Neural crest cell (in vitro differentiated cells): ENCODE results near the gene SYNCRIP. TPM values are rescaled to one million over a fixed set of nuclear protein-coding genes. Genes with fewer than 3 reads are reported as not detected.

Experiments
- DNase-seq: peaks from one replicate; pipeline ENCODE4 v3.0.0; 2021; ENCODE audit warnings: low read depth, mixed read lengths, low spot score
- H3K27ac Mint-ChIP-seq: one replicate; pipeline ENCODE4 v1.8.0; 2021; ENCODE audit warnings: mild to moderate bottlenecking, mixed read lengths; ENCODE audit not compliant: unreplicated experiment
- H3K27me3 Mint-ChIP-seq: 2 replicates; pipeline ENCODE4 v1.8.0; 2021; ENCODE audit warnings: low read depth, mild to moderate bottlenecking, mixed read lengths
- H3K36me3 Mint-ChIP-seq: 2 replicates; pipeline ENCODE4 v1.8.0; 2021; ENCODE audit warnings: low read depth, mild to moderate bottlenecking, mixed read lengths
- H3K4me1 Mint-ChIP-seq: 2 replicates; pipeline ENCODE4 v1.8.0; 2021; ENCODE audit warnings: mixed read lengths
- H3K4me3 Mint-ChIP-seq: one replicate; pipeline ENCODE4 v1.8.0; 2021; ENCODE audit warnings: mild to moderate bottlenecking, mixed read lengths
- H3K9me3 Mint-ChIP-seq: 2 replicates; pipeline ENCODE4 v1.8.0; 2021; ENCODE audit warnings: mixed read lengths
- total RNA-seq: library from RNA; stranded (reverse); gene quantifications from 2 replicates; pipeline ENCODE4 v1.2.1, GENCODE V29; 2021
- TF ChIP-seq, protein P1 (sequence below): fragments of 200-600 bp; sonication (generic); conservative IDR thresholded peaks from 2 replicates; pipeline ENCODE4 v1.5.0; 2021; ENCODE audit warnings: antibody characterized with exemption, mild to moderate bottlenecking

Gene SYNCRIP
- total RNA-seq, 1 donor from 2014 or later = 146 TPM

DNA sequence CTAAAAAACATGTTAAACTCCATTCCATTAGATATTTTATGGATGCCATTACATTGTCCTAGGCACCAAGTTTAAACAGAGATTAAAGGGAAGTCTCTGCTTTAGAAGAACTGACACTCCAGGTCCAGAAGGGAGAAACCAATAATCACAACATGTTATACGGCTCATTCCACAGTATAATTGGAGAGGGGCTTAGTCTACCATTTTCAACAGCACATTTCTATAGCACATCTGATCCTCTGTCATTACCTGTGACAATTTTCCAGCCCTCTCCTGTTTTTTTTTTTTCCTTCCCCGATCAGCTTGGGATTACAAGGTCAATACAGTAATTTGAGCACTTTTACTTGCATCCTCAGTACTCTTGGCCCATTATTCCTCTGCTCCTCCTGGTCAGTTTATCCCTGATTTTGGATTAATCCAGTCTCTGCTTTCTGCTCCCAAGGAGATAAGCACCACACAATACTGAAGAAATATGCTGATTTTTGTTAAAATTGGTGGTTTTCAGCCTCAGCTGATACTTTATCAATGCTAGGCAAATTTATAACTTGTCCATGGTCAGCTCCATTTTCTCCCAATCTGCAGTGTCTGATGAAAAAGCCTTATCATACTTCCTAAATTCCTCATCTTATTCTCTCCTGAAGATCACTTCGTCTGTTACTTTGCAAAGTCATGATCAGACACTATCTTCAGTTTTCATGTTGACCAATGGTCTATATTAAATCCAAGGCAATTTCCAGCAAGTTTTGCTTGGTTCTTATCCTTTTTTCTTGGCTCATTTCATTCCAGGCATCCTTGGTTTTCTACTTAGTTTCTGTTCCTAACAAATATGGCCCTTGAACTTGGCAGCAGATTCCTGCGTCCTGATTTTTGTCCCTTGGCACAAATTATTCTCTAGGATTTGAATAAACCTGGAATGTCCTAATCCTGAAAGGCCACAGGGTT is 30.8 kb upstream of the SYNCRIP start:
- peak overlapping the region; percentile 36 for H3K4me3 Mint-ChIP-seq
- TF ChIP-seq, protein P1, sequence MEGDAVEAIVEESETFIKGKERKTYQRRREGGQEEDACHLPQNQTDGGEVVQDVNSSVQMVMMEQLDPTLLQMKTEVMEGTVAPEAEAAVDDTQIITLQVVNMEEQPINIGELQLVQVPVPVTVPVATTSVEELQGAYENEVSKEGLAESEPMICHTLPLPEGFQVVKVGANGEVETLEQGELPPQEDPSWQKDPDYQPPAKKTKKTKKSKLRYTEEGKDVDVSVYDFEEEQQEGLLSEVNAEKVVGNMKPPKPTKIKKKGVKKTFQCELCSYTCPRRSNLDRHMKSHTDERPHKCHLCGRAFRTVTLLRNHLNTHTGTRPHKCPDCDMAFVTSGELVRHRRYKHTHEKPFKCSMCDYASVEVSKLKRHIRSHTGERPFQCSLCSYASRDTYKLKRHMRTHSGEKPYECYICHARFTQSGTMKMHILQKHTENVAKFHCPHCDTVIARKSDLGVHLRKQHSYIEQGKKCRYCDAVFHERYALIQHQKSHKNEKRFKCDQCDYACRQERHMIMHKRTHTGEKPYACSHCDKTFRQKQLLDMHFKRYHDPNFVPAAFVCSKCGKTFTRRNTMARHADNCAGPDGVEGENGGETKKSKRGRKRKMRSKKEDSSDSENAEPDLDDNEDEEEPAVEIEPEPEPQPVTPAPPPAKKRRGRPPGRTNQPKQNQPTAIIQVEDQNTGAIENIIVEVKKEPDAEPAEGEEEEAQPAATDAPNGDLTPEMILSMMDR = no peak
- peaks cover 38% of the 10 kb centered on the region for H3K36me3 Mint-ChIP-seq
- H3K4me1 Mint-ChIP-seq = peaks cover 48% of the 10 kb centered on the region
- no peaks in the 10 kb centered on the region for H3K9me3 Mint-ChIP-seq
- no peak overlapping the region for H3K27ac Mint-ChIP-seq
- no peak for DNase-seq
- peaks cover 3% of the 10 kb centered on the region for H3K27me3 Mint-ChIP-seq

GRCh38 chr6:85672623-85673022 is 29.9 kb upstream of the SYNCRIP start:
- DNase-seq = no peak
- peaks cover 2% of the 10 kb centered on the region for H3K9me3 Mint-ChIP-seq
- H3K4me3 Mint-ChIP-seq = peak overlapping the region; percentile 36
- peaks cover 45% of the 10 kb centered on the region for H3K4me1 Mint-ChIP-seq
- H3K27ac Mint-ChIP-seq = no peak overlapping the region
- TF ChIP-seq, protein P1 = no peak
- no peaks in the 10 kb centered on the region for H3K27me3 Mint-ChIP-seq
- peaks cover 35% of the 10 kb centered on the region for H3K36me3 Mint-ChIP-seq

- no peaks in the 10 kb centered on the region for H3K27me3 Mint-ChIP-seq
- H3K9me3 Mint-ChIP-seq = peaks cover 2% of the 10 kb centered on the region
- peaks cover 45% of the 10 kb centered on the region for H3K4me1 Mint-ChIP-seq
- H3K36me3 Mint-ChIP-seq = peaks cover 32% of the 10 kb centered on the region
- no peak for DNase-seq
- H3K27ac Mint-ChIP-seq = no peak overlapping the region
- TF ChIP-seq, protein P1 = no peak
- H3K4me3 Mint-ChIP-seq = peak overlapping the region; percentile 35
Observed at GRCh38 chr6:85672050-85672449, 29.4 kb upstream of the SYNCRIP start.

GRCh38 chr6:85670573-85670972 is 27.9 kb upstream of the SYNCRIP start:
- H3K9me3 Mint-ChIP-seq = peaks cover 2% of the 10 kb centered on the region
- peak overlapping the region; percentile 19 for H3K27ac Mint-ChIP-seq
- peaks cover 31% of the 10 kb centered on the region for H3K4me1 Mint-ChIP-seq
- no peak for DNase-seq
- no peak overlapping the region for H3K4me3 Mint-ChIP-seq
- no peaks in the 10 kb centered on the region for H3K27me3 Mint-ChIP-seq
- TF ChIP-seq, protein P1 = no peak
- peaks cover 20% of the 10 kb centered on the region for H3K36me3 Mint-ChIP-seq

GRCh38 chr6:85669735-85670194 is 27.1 kb upstream of the SYNCRIP start:
- H3K27me3 Mint-ChIP-seq = no peaks in the 10 kb centered on the region
- no peak overlapping the region for H3K4me3 Mint-ChIP-seq
- peaks cover 16% of the 10 kb centered on the region for H3K36me3 Mint-ChIP-seq
- H3K27ac Mint-ChIP-seq = no peak overlapping the region
- H3K9me3 Mint-ChIP-seq = peaks cover 2% of the 10 kb centered on the region
- DNase-seq = no peak
- TF ChIP-seq, protein P1 = no peak
- peaks cover 23% of the 10 kb centered on the region for H3K4me1 Mint-ChIP-seq
